Inferior parietal cortex (tissue), 1 donor: ENCODE data around the gene TEX44.

Experiments used
- DNase-seq: peaks from one replicate; pipeline ENCODE4 v3.0.0-alpha.2; 2016; ENCODE audit errors: extremely low spot score

TEX44 gene

GRCh38 chr2:231604685-231605606 lies 12.3 kb downstream of the TEX44 start:
- peak; percentile 99 for DNase-seq

- no peak for DNase-seq
Observed at GRCh38 chr2:231605607-231606091, 13.0 kb downstream of the TEX44 start.

- no peak for DNase-seq
Observed at GRCh38 chr2:231606941-231607340, 14.3 kb downstream of the TEX44 start.

- no peak for DNase-seq
Observed at GRCh38 chr2:231611273-231612108, 18.8 kb downstream of the TEX44 start.

- DNase-seq, result no peak
Observed at GRCh38 chr2:231612109-231612455, 19.4 kb downstream of the TEX44 start.

- peak; percentile 88 for DNase-seq
Observed at GRCh38 chr2:231612456-231613330, 20.0 kb downstream of the TEX44 start.

GRCh38 chr2:231613331-231613662 lies 20.6 kb downstream of the TEX44 start:
- no peak for DNase-seq

- peak; percentile 82 for DNase-seq
Observed at GRCh38 chr2:231613663-231614558, 21.2 kb downstream of the TEX44 start.

GRCh38 chr2:231614559-231615057 lies 21.9 kb downstream of the TEX44 start:
- DNase-seq, result no peak

- no peak for DNase-seq
Observed at GRCh38 chr2:231615058-231615671, 22.5 kb downstream of the TEX44 start.

- no peak for DNase-seq
Observed at GRCh38 chr2:231616296-231616695, 23.6 kb downstream of the TEX44 start.

GRCh38 chr2:231617059-231617926 lies 24.6 kb downstream of the TEX44 start:
- DNase-seq, result no peak

GRCh38 chr2:231621051-231621879 lies 28.6 kb downstream of the TEX44 start:
- DNase-seq, result no peak

- DNase-seq, result no peak
Observed at GRCh38 chr2:231622963-231623362, 30.3 kb downstream of the TEX44 start.

GRCh38 chr2:231626449-231626848 lies 33.8 kb downstream of the TEX44 start:
- no peak for DNase-seq

GRCh38 chr2:231627384-231628120 lies 34.9 kb downstream of the TEX44 start:
- DNase-seq, result no peak

GRCh38 chr2:231632559-231633142 lies 40.0 kb downstream of the TEX44 start:
- DNase-seq, result no peak
